Glomerular visceral epithelial cell (primary cell): ENCODE results near the gene TSSK6.

Source experiments
- DNase-seq: peaks from one replicate; pipeline ENCODE4 v3.0.0-alpha.2; 2016; ENCODE audit errors: extremely low spot score

TSSK6 gene

GRCh38 chr19:19514881-19515641 is at the start of gene TSSK6:
Gene TSSK6 (minus strand): TSS chr19:19515548. CDS start chr19:19515427, 121 bp downstream.
- DNase-seq = no peak

DNA sequence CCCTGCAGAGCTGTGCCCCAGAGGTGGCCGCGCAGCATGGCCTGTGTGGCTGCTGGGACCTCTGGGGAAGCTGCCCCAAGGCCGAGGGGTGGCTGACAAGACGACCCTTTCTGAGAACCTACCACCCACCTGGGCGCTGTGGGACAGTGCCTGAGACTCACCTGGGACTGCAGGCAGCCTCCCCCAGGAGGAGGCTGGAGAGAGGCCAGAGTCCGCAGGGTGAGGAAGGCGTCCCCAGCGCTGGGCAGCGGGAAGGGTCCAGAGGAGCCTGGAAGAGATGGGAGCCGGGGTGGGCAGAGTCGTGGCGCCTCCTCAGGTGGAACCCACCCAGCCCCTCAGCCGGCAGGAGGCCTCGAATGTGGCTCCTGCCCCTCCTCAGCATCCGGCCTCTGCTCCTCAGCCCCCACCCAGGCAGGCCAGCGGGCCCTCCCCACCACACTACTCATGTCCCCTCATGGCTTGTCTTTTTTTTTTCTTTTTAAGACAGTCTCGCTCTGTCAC is 48.0 kb upstream of the TSSK6 start:
- no peak for DNase-seq

DNA sequence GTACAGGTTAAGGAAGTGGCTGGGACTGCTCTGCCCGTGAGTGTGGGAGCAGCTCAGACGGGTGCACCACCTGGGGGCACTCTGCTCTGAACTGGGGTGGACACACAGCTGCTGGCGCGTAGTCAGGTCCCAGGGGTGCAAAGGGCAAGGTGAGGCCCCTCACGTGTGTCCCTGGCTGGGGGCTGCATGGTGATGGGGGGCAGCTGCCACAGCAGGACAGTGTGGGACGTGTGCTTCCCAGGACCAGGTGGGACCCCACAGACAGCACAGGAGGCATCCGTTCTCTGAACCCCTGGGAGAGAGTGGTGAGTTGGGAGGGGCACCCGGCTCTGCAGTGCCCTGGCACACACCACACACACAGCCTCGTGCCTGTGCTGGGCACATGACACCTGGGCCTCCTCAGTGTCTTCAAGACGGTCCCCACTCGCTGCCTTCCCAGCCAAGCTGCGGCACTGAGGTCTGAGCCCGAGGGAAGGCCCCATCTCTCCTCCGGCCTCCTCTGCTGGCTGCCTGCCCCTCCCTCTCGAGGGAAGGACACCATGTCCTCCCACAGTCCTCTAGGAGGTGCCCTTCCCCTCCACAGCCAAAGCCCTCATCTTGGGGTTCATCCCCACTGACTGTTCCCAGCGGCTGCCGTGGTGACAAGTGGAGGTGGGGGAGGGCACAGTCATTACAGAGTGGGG is 47.5 kb upstream of the TSSK6 start:
- DNase-seq = no peak

GRCh38 chr19:19561946-19562664 is 46.8 kb upstream of the TSSK6 start:
- no peak for DNase-seq

GRCh38 chr19:19559931-19560330 is 44.6 kb upstream of the TSSK6 start:
- no peak for DNase-seq

DNA sequence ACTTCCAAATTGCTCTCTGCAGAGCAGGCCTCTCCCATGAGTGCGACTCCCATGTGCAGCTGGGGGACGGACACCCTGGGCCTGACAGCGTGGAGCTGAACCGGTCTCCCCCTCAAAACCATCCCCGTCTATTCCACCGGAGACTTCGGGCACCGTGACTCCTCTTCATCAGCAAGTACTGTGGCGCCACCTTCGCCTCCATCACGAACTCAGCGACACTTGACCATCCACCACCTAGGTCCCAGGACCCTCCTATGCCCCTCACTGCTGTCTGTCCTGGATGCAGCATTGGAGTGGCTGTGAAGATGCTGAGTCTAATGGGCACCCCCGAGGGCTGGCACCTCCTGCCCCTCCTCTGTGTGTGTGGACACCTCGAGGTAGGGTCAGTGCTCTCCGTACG is 43.3 kb upstream of the TSSK6 start:
- no peak for DNase-seq

DNA sequence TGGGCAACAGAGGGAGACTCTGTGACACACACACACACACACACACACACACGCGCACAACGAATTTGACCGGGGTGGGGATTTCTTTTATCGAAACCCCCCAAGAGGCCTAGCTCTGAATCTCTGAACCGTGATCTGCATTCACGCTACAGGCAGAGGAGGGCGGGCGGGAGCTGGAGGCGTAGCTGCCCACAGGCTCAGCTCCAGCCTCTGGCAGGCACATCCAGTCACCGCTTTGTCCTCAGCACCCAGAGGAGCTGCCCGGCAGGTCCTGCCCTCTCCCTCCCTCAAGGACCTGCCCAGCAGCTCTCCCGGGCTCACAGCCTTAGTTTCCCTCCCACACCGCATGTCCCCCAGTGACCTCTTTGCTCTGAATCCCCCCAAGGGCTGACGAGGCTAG is 42.7 kb upstream of the TSSK6 start:
- DNase-seq = no peak

DNA sequence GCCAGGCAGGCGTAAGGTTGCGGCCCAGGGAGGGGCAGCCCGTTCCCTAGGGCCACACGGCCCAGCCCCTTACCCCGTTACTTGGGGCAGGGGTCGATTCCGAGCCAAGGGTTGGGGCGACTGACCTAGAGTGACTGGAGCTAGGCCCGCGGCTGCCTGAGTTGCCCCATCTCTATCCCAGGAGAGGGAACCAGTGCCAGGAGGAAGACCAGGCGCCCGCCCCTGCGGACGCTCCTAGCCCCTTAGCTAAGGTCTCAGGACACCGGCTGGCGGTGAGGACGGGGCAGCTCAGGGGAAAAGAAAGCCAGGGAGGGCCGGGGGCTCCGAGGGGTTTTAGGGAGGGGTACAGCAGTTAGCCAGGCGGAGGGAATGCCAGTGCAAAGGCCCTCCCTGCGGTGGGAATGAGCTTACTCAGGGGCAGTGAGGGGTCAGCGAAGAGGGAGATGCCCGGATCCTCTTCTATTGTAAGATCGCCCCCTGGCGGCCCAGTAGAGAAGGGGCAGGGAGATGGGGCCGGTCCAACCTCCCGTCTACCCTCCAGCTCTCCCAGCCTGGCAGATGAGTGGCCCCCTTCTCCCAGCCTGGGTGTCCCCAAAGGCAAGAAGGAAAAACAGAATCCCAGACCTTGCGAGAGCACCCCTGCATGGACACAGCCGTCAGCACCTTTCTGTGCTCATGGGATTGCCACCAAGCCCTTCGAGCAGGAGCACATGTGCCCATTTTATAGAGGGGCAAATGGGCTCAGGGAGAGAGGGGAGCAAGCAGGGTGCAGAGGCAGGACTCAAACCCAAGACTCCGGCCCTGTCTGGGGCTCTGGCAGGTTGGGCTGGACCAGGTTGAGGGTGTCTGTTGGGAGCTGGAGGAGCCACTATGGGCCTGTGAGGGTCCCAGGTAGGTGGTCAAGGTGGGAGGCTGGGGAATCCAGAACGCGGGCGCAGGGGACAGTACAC is 39.0 kb upstream of the TSSK6 start:
- no peak for DNase-seq

DNA sequence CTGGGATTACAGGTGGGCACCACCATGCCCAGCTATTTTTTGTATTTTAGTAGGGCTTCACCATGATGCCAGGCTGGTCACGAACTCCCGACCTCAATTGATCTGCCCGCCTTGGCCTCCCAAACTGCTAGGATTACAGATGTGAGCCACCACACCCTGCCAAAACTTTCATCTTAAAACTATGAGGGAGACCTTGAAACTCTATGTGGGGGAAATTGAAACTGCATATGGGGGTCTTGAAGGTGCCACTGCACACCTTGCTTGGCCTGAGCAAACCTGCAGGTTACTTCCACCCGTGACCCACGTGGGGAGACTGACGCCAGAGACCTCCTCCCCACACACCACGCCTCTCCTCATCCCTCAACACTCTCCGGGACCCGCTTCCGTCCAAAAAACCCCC is 38.3 kb upstream of the TSSK6 start:
- DNase-seq = no peak

GRCh38 chr19:19552798-19553197 is 37.5 kb upstream of the TSSK6 start:
- DNase-seq = no peak

- DNase-seq = peak; percentile 17
Observed at GRCh38 chr19:19551853-19552192, 36.5 kb upstream of the TSSK6 start.

DNA sequence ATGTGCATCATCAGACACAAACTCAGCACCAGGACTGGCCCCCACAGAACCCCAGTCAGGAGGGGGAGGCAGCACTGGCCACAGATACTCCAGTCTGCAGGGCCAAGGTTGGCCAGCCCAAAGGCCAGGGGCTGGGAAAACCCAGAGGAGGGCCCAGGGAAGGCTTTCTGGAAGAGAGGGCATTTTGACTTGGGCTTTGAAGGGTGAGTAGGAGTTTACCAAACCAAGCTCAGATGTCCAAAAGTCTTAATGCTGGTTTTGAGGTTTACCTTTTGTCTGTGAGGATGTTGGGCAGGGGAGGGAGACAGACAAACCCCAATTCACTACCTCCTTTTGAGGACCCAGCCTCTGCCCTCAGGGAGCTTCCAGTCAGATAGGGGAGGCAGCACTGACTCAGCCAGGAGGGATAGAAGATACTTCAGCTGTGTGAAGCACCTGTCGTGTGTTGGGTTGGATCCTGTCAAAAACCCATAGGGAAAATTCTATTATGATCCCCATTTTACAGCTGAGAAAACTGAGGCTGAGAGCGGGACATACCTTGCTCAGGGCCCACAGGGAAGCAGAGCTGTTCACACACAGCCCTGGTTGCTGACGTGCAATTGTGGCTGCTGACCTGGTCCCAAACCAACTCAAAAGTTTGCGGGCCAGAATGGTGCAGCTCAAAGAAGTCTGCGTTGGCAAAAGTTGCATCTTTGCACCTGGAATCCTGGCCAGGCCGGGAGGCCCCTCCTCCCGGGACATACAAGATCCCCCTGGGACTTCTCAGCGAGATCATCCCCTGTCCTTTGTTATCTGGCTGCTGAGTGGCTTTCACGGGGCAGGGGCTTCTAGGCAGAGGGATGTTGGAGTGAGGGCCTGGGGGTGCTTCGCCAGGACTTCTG is 35.9 kb upstream of the TSSK6 start:
- DNase-seq = no peak

DNA sequence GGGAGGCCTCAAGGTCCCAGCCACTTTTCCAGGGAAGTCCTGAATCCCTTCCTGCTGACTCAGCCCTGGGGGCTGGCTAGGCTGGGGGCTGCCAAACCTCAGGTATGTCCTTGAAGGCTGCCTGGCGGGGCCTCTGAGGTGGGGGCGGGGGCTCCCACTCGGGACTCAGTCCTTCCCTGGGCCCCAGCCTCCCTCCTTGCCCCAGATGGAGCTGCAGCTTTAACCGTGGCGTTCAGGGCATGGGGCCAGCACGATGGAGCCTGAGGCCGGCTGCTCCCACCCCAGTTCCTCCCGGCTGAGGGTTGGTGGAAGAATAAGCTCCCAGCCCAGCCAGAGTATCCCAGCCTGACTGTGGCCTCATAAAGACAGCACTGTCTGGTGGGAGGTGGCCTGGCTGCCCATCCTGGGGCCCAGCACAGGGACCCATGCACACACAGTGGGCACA is 35.2 kb upstream of the TSSK6 start:
- DNase-seq = peak; percentile 45

GRCh38 chr19:19549804-19550464 is 34.6 kb upstream of the TSSK6 start:
- no peak for DNase-seq

DNA sequence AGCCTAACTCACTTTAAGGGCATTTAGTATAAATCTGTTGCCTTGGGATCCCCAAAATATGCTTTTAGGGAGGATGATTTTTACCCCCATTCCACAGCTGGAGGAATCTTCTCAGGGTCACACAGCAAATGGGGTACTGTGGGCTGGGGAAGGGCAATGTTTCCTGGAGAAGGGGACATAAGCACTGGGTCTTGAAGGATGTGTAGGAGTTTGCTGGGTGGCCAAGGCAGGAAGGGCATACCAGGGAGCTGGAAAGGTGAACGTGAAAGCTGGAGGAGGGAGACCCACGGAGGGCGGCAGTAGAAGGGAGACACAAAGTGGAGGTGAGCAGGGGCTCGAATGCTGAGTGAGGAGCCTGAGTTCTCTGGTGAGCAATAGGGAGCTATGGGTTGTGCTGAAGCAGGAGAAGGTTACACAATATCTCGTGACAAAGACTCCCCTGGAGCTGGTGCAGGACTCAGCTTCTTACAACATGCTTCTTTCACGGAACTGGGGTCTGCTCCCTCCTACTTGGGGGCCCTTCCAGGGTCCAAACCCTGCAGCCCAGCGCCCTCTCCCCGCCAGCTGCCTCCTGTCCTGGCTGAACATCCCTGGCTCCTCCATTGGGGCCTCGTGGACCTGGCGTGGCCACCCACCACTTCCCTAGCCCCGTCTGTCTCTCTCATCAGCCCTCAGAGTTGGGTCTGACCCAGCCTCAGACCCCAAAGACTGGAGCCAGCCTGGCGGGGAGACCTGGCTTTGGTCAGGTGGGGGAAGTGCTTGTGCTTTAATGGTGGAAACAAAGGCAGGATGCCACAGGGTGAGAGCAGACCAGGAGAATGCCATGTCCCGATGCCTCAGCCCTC is 33.8 kb upstream of the TSSK6 start:
- DNase-seq = no peak

DNA sequence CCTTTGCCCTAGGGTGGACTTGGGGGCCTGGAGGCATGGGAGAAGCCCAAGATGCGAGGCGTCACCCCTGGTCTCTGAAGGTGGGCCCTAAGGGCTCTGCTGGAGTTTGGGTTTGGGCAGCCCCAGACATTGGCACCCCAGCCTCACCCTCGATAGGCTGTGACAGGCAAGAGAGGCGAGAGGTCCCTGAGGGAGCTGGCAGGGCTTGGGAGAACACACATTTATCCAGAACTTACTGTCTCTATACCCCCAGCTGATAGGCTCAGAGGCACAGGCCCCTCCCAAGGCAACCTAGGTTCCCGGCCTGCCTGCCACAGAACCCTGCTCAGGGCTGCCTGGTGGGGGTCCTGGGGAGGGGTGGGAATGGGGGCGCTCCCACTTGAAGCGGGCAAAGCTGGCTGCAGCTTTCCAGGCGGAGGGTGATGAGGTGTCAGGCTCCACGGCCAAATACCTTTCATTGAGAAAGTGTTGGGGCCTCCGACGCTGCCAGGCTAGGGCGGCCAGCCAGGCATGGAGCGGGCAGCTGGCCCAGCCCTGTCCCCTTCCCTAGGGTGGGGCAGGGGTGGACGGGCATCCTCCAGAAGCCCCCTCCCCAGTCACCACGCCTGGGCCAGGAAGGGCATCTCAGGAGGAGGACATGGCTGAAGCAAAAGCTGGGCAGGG is 32.5 kb upstream of the TSSK6 start:
- no peak for DNase-seq

DNA sequence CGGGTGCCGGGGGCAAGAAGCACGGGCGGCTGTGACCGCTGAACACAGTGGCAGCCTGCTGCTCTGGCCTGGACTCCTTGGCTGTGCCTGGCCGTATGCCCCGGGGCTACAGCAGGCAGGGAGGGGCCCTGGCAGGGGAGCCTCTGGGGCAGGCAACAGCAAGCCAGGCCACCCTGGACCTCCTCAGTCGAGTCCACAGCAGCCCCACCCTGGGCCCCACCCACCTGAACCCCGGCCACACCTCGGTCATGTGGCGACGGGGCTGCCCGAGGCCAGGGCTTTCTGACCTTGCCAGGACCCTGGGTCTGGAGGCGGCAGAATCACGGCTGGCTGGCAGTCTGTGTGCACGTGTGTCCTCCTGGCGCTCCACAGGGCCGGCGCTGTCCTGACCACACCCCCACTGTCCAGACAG is 31.4 kb upstream of the TSSK6 start:
- no peak for DNase-seq

GRCh38 chr19:19545707-19546106 is 30.4 kb upstream of the TSSK6 start:
- DNase-seq = no peak
